ENCODE results near the gene PSMF1. TPM values are rescaled to one million over a fixed set of nuclear protein-coding genes. Genes with fewer than 3 reads are reported as not detected.

The PSMF1 gene
- total and polyA plus RNA-seq, 8 donors = 22.0 to 297 (median 43.2) TPM

DNA sequence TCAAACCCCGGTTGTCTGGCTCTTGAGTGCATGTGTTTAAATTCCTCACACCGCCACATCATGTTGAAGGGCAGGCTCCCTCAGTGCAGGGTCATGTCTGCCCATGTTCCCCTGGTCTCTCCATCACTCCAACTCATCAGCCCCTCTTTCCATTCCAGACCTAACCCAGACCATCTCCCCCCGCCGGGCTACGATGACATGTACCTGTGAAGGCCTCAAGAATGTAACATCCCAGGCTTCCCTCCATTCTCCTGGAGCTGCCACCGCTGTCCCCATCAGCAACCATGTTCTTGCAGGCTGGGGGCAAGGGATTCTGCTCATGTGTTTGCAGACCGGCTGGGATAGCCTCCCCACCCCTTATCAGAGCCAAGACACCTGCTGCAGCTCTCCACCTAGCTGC, 46.5 kb downstream of the PSMF1 start:
- Histone ChIP-seq H3K4me3 (no peak overlapping the region), H3K36me3 (peaks cover 76 to 100% (median 99%) of the 10 kb centered on the region in 4 donors), H3K4me1 (no peaks in the 10 kb centered on the region), H3K27me3 (no peaks in the 10 kb centered on the region), H3K27ac (no peak overlapping the region), H3K9me3 (no peaks in the 10 kb centered on the region)
- WGBS, 5 donors = 94 to 99% (median 96%) methylated on average over 7 of the region's 7 CpGs
- no peak for DNase-seq
- intact Hi-C loops (cut with DNase I; ENCODE audit: low total_unique reads) = no loop called here
- TF ChIP-seq POLR2AphosphoS5 (IDR thresholded peaks at IDR 0.05) = no peak
- TF ChIP-seq POLR2A (IDR thresholded peaks at IDR 0.05) = no peak
- no peak for TF ChIP-seq EP300 (IDR thresholded peaks at IDR 0.05)
- TF ChIP-seq, protein P1, sequence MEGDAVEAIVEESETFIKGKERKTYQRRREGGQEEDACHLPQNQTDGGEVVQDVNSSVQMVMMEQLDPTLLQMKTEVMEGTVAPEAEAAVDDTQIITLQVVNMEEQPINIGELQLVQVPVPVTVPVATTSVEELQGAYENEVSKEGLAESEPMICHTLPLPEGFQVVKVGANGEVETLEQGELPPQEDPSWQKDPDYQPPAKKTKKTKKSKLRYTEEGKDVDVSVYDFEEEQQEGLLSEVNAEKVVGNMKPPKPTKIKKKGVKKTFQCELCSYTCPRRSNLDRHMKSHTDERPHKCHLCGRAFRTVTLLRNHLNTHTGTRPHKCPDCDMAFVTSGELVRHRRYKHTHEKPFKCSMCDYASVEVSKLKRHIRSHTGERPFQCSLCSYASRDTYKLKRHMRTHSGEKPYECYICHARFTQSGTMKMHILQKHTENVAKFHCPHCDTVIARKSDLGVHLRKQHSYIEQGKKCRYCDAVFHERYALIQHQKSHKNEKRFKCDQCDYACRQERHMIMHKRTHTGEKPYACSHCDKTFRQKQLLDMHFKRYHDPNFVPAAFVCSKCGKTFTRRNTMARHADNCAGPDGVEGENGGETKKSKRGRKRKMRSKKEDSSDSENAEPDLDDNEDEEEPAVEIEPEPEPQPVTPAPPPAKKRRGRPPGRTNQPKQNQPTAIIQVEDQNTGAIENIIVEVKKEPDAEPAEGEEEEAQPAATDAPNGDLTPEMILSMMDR (IDR thresholded peaks at IDR 0.05) = no peak

DNA sequence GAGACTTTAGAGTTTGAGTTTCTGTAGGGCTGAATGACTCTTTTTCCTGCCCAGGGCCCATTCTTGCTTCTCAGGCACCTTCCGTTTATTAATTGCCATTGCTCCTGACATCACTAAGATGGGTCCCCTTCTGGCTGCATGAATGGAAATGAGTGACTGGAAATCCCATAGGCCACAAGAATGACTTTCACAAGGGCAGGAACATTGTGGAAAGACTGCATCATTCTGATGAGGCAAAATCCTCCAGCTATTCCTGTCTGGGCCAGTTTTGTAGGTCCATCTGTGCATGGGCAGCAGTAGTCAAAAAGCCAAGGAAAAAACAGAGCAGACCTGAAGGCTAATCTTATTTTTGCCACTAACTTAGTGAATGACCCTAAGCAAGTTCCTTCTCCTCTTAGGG, 47.1 kb downstream of the PSMF1 start:
- no peaks in the 10 kb centered on the region for H3K27me3 ChIP-seq
- no peak for DNase-seq
- TF ChIP-seq POLR2A (IDR thresholded peaks at IDR 0.05) = no peak
- TF ChIP-seq, protein P1 (IDR thresholded peaks at IDR 0.05) = no peak
- no peak for TF ChIP-seq POLR2AphosphoS5 (IDR thresholded peaks at IDR 0.05)
- TF ChIP-seq EP300 (IDR thresholded peaks at IDR 0.05) = no peak
- H3K36me3 ChIP-seq = peaks cover 78 to 100% (median 99%) of the 10 kb centered on the region in 4 donors
- intact Hi-C loops (cut with DNase I; ENCODE audit: low total_unique reads) = no loop called here
- H3K4me1 ChIP-seq = no peaks in the 10 kb centered on the region
- no peak overlapping the region for H3K27ac ChIP-seq
- H3K4me3 ChIP-seq = no peak overlapping the region
- no peaks in the 10 kb centered on the region for H3K9me3 ChIP-seq
- WGBS, 5 donors = 92 to 100% (median 97%) methylated on average over 1 of the region's 1 CpG

DNA sequence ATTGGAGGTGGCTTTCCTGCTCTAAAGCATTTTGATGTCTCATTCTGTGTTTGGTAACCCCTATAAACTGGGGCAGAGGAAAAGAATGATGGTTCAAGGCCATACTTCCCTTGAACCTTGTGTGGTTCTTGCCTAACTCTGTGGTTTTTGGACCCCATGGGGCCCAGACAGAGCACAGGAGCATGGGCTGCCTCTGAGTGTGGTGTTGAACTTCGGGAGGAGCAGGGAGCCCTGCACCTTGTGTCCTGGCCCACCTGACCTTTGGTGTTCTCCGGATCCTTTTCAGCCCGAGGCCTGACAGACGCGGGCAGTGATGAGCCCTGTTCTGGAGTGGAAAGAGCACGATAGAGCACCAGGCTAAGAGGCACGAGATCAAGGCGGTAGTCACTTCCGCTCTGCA, 47.5 kb downstream of the PSMF1 start:
- no peak for TF ChIP-seq POLR2AphosphoS5 (IDR thresholded peaks at IDR 0.05)
- TF ChIP-seq, protein P1 (IDR thresholded peaks at IDR 0.05) = no peak
- H3K4me1 ChIP-seq = no peaks in the 10 kb centered on the region
- H3K27me3 ChIP-seq = no peaks in the 10 kb centered on the region
- 89 to 97% (median 96%) methylated on average over 9 of the region's 9 CpGs for WGBS, 5 donors
- no peak overlapping the region for H3K27ac ChIP-seq
- no peaks in the 10 kb centered on the region for H3K9me3 ChIP-seq
- no peak for DNase-seq
- no peak overlapping the region for H3K4me3 ChIP-seq
- peaks cover 78 to 100% (median 99%) of the 10 kb centered on the region in 4 donors for H3K36me3 ChIP-seq
- intact Hi-C loops (cut with DNase I; ENCODE audit: low total_unique reads) = no loop called here

DNA sequence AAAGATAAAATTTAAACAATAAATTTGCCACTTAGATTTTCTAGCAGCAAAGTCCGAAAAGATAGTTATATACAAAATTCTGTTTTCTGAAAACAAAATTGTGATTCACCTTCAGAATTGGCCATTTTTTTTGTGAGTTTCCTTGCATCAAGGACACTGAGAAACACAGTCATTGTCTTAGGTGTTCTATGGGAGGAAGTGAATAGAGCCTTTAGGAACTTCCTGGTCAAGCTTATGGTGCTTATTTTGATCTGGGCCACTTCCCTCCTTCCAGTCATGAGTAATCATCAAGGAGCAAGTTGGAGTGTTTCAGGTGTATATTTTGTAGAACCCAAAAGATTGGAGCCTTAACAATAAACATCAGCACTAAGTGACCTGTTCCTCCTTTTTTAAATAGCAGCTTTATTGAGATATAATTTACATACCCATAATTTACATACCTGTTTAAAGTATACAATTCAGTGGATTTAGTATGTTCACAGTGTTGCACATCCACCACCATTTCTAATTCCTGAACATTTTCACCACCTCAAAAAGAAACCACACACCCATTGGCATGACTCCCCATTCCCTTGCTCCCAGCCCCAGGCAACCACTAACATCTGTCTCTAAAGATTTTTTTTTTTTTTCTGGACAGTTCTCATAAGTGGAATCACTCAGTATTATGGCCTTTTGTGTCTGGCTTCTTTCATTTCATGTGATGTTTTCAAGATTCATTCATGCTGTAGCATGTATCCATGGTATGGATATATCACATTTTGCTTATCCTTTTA, 48.7 kb downstream of the PSMF1 start:
- no peak for DNase-seq
- WGBS, 5 donors = 86 to 100% (median 94%) methylated on average over 1 of the region's 1 CpG
- TF ChIP-seq POLR2AphosphoS5 (IDR thresholded peaks at IDR 0.05) (no peak), EP300 (IDR thresholded peaks at IDR 0.05) (no peak), POLR2A (IDR thresholded peaks at IDR 0.05) (no peak)
- TF ChIP-seq, protein P1 (IDR thresholded peaks at IDR 0.05) = no peak
- H3K27me3 ChIP-seq = no peaks in the 10 kb centered on the region
- intact Hi-C loops (cut with DNase I; ENCODE audit: low total_unique reads) = no loop called here
- no peak overlapping the region for H3K27ac ChIP-seq
- H3K9me3 ChIP-seq = no peaks in the 10 kb centered on the region
- peaks cover 76 to 100% (median 98%) of the 10 kb centered on the region in 4 donors for H3K36me3 ChIP-seq
- H3K4me1 ChIP-seq = no peaks in the 10 kb centered on the region
- no peak overlapping the region for H3K4me3 ChIP-seq

All from stomach (tissue), 9 donors.